Heart right ventricle (tissue), 16 donors: ENCODE data around the gene HMCN2. TPM values are rescaled to one million over a fixed set of nuclear protein-coding genes. Genes with fewer than 3 reads are reported as not detected.

Source experiments
- ATAC-seq, 8 donors: fragments of 200-7000 bp; cut with Tn5 transposase; one replicate each; pipeline ENCODE4 v1.9.1; 2020; ENCODE audit warnings: mild to moderate bottlenecking in 8 of 8, moderate library complexity in 8 of 8, moderate number of reproducible peaks in 1 of 8
- DNase-seq, 2 donors: peaks; one replicate each; pipeline ENCODE4 v3.0.0-alpha.2; 2020
- H3K27ac ChIP-seq, 10 donors: fragments of 200-600 bp; sonication (generic) in 2 of 10; one replicate each; pipeline versions ENCODE4 v1.5.0 to v1.8.0; 2020 to 2022; ENCODE audit warnings: mild to moderate bottlenecking in 3 of 10
- H3K27me3 ChIP-seq, 7 donors: fragments of 200-600 bp; one replicate each; pipeline ENCODE4 v1.8.0; 2021 to 2022; ENCODE audit warnings: mild to moderate bottlenecking in 2 of 7
- H3K36me3 ChIP-seq, 9 donors: fragments of 200-600 bp; sonication (generic) in 1 of 9; one replicate each; pipeline versions ENCODE4 v1.5.0 to v1.8.0; 2020 to 2022; ENCODE audit warnings: mild to moderate bottlenecking in 2 of 9
- H3K4me1 ChIP-seq, 9 donors: fragments of 200-600 bp; sonication (generic) in 1 of 9; one replicate each; pipeline versions ENCODE4 v1.5.0 to v1.8.0; 2020 to 2022; ENCODE audit warnings: mild to moderate bottlenecking in 4 of 9
- H3K4me3 ChIP-seq, 10 donors: fragments of 200-600 bp; sonication (generic) in 2 of 10; one replicate each; pipeline versions ENCODE4 v1.5.0 to v1.8.0; 2020 to 2022; ENCODE audit warnings: mild to moderate bottlenecking in 7 of 10, moderate library complexity in 2 of 10
- H3K9me3 ChIP-seq, 11 donors: fragments of 200-600 bp in 10 of 11; sonication (generic) in 2 of 11; one replicate each; pipeline versions ENCODE4 v1.5.0 to v1.8.0; 2013 to 2022; ENCODE audit warnings: mild to moderate bottlenecking in 2 of 11, control low read depth in 1 of 11, moderate library complexity in 1 of 11
- CTCF ChIP-seq, 9 donors: fragments of 200-600 bp; sonication (generic) in 2 of 9; IDR thresholded peaks; one replicate each; pipeline versions ENCODE4 v1.5.0 to v1.8.0; 2021 to 2022; ENCODE audit warnings: antibody characterized with exemption in 9 of 9, mild to moderate bottlenecking in 5 of 9, moderate library complexity in 1 of 9
- WGBS, 2 donors: extraction: QIAGEN DNeasy Blood & Tissue Kit; methylation state at CpG; one replicate each; pipeline ENCODE4 v1.1.7; 2013; ENCODE audit warnings: inconsistent platforms in 1 of 2; 5-methylcytosine and 5-hydroxymethylcytosine counted together
- intact Hi-C, 10 donors: fragments of 100-400 bp; cut with DNase I; formaldehyde crosslinking; loops; one replicate each; pipeline versions ENCODE4 v1.11.1 to v1.14.2; 2022
- polyA plus RNA-seq, 2 donors: library from polyadenylated mRNA; stranded (reverse); fragments of 200-250 nt; gene quantifications; one replicate each; pipeline ENCODE4 v1.2.3, GENCODE V29; 2013
- total RNA-seq, 10 donors: library from RNA; stranded (reverse); fragmentation: NEBNext Ultra II Directional in 3 of 10; extraction: Animal tissue kit (Norgen Biotek cat#: 25700) in 3 of 10; gene quantifications; one replicate each; pipeline versions ENCODE4 v1.2.1 to v1.2.4, GENCODE V29; 2021 to 2023
- donor health status: Arrhythmogenic right ventricular cardiomyopathy.
- donor health status: ischemic (EF 13 %, LVEDD 7.1; RV severe dilation, severe dysfunction).
- donor health status: healthy with polysubstance abuse.
- donor health status: DM: no; HTN: yes; CAD: no.
- donor health status: DM: no; HTN: no; CAD: no.
- donor health status: ischemic (EF 25% LVEDD 6.9; RV normal size, moderate dysfunction).
- donor health status: ischemic (EF 25% LVEDD 5.7; RV mildly dilated, moderate dysfunction).
- donor health status: healthy.
- donor health status: DM: yes; HTN: yes; CAD: no.
- donor health status: Ischemic cardiomyopathy.
- donor health status: ischemic (EF 35%, LVEDD 5.7; RV mildly dilated, moderate dysfunction).
- donor health status: nonischemic (EF 11% LVEDD 7.7; RV severe dilation, severe dysfunction).
- donor health status: DM: yes; HTN: yes; CAD: no.
- donor health status: PGD.
- donor health status: ischemic (EF 29% LVEDD 5.4; RV normal size, mild dysfunction).
- donor health status: nonischemic (EF 23%, LVEDD 6.1; RV moderate dilation, normal function).

HMCN2 gene
- total and polyA plus RNA-seq, 12 donors, result 2.6 to 10.2 (median 4.9) TPM

GRCh38 chr9:130443456-130443801 is 177.9 kb downstream of the HMCN2 start:
- no peak for ATAC-seq
- TF ChIP-seq CTCF (IDR thresholded peaks at IDR 0.05), result no peak
- Histone ChIP-seq H3K4me1 (peaks cover 15 to 46% (median 35%) of the 10 kb centered on the region in 9 donors), H3K9me3 (peaks cover 0 to 26% (median 11%) of the 10 kb centered on the region in 11 donors), H3K27me3 (peaks cover 0 to 20% (median 0%) of the 10 kb centered on the region in 7 donors), H3K36me3 (no peaks in the 10 kb centered on the region), H3K4me3 (no peak overlapping the region), H3K27ac (peak overlapping the region in 1 of 10 donors; percentile 94)
- intact Hi-C loops, result no loop called here
- no peak for DNase-seq
- 84 to 87% methylated on average over 6 of the region's 6 CpGs for WGBS, 2 donors

DNA sequence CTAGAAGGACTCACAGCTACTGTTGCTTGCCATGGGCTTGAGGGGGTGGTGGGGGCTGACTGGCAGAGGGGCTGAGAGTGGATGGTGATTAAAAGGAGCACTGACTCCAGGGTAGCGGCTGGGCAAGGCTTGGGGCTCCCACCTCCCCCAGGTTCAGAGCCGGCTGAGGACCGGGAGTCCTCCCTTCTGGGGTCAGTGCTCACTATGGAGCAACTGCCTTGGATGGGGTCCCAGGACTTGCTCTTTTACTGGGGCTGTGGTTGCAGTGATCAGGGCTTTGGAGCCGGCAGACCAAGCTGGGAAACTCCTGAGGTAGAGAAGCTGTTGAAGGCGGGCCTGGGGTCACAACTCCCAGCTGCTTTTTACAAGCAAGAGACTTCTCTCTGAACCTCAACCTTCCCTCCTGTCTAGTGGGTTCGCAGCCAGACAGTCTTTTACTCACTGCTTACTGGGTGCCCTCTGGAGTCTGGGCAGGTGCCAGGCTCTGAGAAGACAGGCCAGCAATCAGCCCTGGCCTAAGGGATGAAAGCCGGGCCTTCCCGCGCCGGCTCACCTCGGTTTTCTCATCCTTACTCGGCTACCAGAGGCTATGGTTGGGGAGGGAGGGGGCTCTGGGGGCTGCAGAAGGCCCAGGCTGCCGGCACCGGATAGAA is 178.4 kb downstream of the HMCN2 start:
- Histone ChIP-seq H3K4me1 (peaks cover 15 to 52% (median 39%) of the 10 kb centered on the region in 9 donors), H3K27ac (peak overlapping the region in 9 of 10 donors; percentile 81 to 96 (median 93)), H3K27me3 (peaks cover 0 to 20% (median 0%) of the 10 kb centered on the region in 7 donors), H3K4me3 (peak overlapping the region in 8 of 10 donors; percentile 48 to 78 (median 72)), H3K9me3 (peaks cover 0 to 26% (median 11%) of the 10 kb centered on the region in 11 donors), H3K36me3 (no peaks in the 10 kb centered on the region)
- intact Hi-C loops, result no loop called here
- 50 to 51% methylated on average over 14 of the region's 14 CpGs for WGBS, 2 donors
- DNase-seq, result no peak
- TF ChIP-seq CTCF (IDR thresholded peaks at IDR 0.05), result no peak
- no peak for ATAC-seq

- Histone ChIP-seq H3K27me3 (peaks cover 0 to 20% (median 0%) of the 10 kb centered on the region in 7 donors), H3K4me3 (peak within 1 kb of the TSS; percentile 48 to 78 (median 72)), H3K4me1 (peaks cover 15 to 59% (median 44%) of the 10 kb centered on the region in 9 donors), H3K27ac (peak within 1 kb of the TSS; percentile 77 to 96 (median 92)), H3K9me3 (peaks cover 0 to 26% (median 11%) of the 10 kb centered on the region in 11 donors), H3K36me3 (no peaks in the 10 kb centered on the region)
- peak; percentile 79 to 84 for DNase-seq
- peak; percentile 60 to 79 (median 72) for ATAC-seq
- WGBS, 2 donors, result 1% methylated on average over 53 to 66 of the region's 66 CpGs
- intact Hi-C loops, result no loop called here
- no peak for TF ChIP-seq CTCF (IDR thresholded peaks at IDR 0.05)
These were observed 179.1 kb downstream of the HMCN2 start, which contains the start of gene ASS1 for GRCh38 chr9:130444565-130445221. TSS of gene ASS1 (plus strand) at chr9:130444961. CDS start at chr9:130452229, 7,268 bp downstream.

DNA sequence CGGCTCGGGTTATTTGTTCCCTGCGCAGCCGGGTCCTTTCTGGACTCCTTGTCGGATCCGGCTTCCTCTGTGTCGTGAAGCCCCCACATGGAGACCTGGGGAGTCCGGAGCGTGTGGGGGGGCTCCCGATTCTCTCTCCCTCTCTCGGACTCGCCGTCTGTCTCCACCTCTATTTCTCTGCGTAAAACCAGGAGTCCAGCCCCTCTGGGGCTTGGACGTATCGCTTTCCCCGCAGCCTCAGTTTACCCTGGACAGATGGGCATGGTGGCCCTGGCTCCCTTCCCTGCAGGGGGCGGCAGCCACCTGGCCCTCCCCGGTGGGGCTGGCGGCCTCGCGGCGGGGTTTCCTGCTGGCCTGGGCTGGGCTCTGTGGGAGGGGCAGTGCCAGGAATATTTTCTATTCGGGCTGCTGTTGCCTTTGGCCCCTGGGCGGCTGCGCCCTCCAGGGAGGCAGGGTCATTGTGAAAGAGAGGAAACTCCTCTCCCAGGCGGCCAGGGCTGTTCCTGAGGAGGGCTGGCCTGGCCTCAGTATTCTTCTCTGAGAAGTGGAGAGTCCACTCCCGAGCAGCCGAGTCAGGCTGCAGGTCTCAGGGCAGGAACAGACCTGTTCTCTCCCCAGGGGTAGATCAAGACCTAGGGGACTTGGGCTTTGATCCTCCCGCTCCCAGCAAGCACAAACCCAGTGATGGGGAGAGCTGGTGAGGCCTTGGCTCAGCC is 179.9 kb downstream of the HMCN2 start:
- peak in 5 of 9 donors; percentile 17 to 44 (median 31) for TF ChIP-seq CTCF (IDR thresholded peaks at IDR 0.05)
- Histone ChIP-seq H3K36me3 (no peaks in the 10 kb centered on the region), H3K4me3 (peak overlapping the region; percentile 48 to 78 (median 72)), H3K27me3 (peaks cover 0 to 20% (median 0%) of the 10 kb centered on the region in 7 donors), H3K4me1 (peaks cover 21 to 66% (median 50%) of the 10 kb centered on the region in 9 donors), H3K27ac (peak overlapping the region; percentile 77 to 96 (median 92)), H3K9me3 (peaks cover 0 to 23% (median 11%) of the 10 kb centered on the region in 11 donors)
- peak; percentile 50 to 74 (median 66) for ATAC-seq
- DNase-seq, result peak; percentile 70 to 75
- intact Hi-C loops, result no loop called here
- WGBS, 2 donors, result 8 to 13% methylated on average over 30 of the region's 30 CpGs
